Prostate gland (tissue), 2 donors: Measurements from ENCODE around the gene NDUFS2. TPM values are rescaled to one million over a fixed set of nuclear protein-coding genes. Genes with fewer than 3 reads are reported as not detected.

Source experiments
- DNase-seq: peaks from one replicate; pipeline ENCODE4 v3.0.0-alpha.2; 2019; ENCODE audit warnings: low spot score
- H3K27ac ChIP-seq, 2 donors: fragments of 200-600 bp; sonication (generic); 2 replicates each; pipeline ENCODE4 v1.5.1; 2017 to 2019
- H3K27me3 ChIP-seq: fragments of 200-600 bp; sonication (generic); replicated peaks from 2 replicates; pipeline ENCODE4 v1.5.1; 2019; ENCODE audit not compliant: insufficient read depth
- H3K36me3 ChIP-seq, 2 donors: fragments of 200-600 bp; sonication (generic); 1 replicate in 1 of 2; 2 replicates in 1 of 2; pipeline versions ENCODE4 v1.5.1 to v1.8.1; 2017 to 2019
- H3K4me1 ChIP-seq: fragments of 200-600 bp; sonication (generic); replicated peaks from 2 replicates; pipeline ENCODE4 v1.5.1; 2019
- H3K4me3 ChIP-seq, 2 donors: fragments of 200-600 bp; sonication (generic); 2 replicates each; pipeline ENCODE4 v1.5.1; 2017 to 2019
- H3K9me3 ChIP-seq: fragments of 200-600 bp; sonication (generic); 2 replicates; pipeline ENCODE4 v1.5.1; 2017
- POLR2A ChIP-seq: fragments of 450-650 bp; IDR thresholded peaks from one replicate; pipeline ENCODE4 v1.6.1; 2016; ENCODE audit warnings: antibody characterized with exemption, mild to moderate bottlenecking
- POLR2AphosphoS5 ChIP-seq: sonication (generic); formaldehyde crosslinking; IDR thresholded peaks from one replicate; pipeline ENCODE4 v1.6.1; 2017; ENCODE audit warnings: antibody characterized with exemption
- WGBS: methylation state at CpG from one replicate; pipeline ENCODE4 v1.1.5; 2018; 5-methylcytosine and 5-hydroxymethylcytosine counted together
- intact Hi-C: fragments of 100-400 bp; cut with DNase I; formaldehyde crosslinking; loops from one replicate; pipeline ENCODE4 v1.14.2; 2022
- microRNA-seq: library from miRNA; unstranded; fragments of <30 nt; microRNA quantifications from one replicate; pipeline ENCODE4, GENCODE V29; 2016
- total RNA-seq, 2 donors: library from RNA; depleted of rRNA; stranded (reverse); fragments of >200 nt; gene quantifications; one replicate each; pipeline ENCODE4 v1.1.0, GENCODE V29; 2016
- TF ChIP-seq, protein P1 (sequence below), 4 experiments: fragments of 200-600 bp in 2 of 4; fragments of 450-650 bp in 2 of 4; sonication (generic) in 2 of 4; IDR thresholded peaks; 1 replicate in 3 of 4; 2 replicates in 1 of 4; pipeline ENCODE4 v1.5.1; 2016 to 2019; ENCODE audit warnings: antibody characterized with exemption in 4 of 4, mild to moderate bottlenecking in 2 of 4, moderate library complexity in 2 of 4

Gene NDUFS2
- total RNA-seq, 2 donors from 2014 or later = 108 to 111 TPM

DNA sequence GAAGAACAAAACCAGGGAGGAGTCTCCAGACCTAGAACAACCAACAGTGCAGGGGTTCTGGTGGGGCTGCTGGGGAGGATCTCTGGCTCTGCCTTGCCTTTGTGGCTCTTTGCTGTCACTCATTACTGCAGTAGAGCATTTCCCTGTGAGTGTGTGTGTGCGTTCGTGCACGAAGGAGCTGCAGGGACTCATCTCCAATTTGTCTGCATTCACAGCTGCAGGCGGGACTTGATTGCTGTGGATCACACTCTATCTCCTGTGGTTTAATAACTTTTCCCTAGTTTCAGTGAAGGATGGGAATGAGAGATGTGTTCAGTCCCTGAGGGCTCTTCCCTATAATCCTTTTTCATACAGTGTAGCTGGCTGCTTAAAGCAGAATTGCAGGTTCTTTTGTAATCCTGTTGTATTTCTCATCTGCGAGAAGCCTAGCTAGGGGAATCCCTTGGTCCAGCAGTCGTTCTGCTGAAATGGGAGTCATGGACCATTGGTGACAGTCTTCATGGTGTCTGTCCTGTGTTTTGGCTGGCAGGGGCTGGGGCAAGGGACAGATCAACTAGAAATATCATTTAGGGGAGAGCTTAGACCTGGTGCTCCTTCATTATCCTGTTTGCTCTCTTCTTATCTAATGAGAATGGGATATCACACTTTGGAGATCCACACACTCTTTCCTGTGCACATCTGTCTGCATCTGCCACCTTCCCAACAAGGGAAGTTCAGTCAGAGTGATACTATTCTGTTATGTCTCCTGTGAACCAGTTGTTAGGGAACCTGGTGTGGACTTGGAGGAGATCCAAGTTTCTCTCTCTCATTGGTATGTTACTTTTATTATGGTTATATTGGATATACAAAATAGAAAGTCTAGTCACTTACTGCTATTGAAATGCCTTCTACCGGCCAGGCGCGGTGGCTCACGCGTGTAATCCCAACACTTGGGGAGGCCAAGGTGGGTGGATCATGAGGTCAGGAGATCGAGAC is 59.4 kb downstream of the NDUFS2 start:
- DNase-seq = no peak
- WGBS = 59% methylated on average over 12 of the region's 12 CpGs
- H3K9me3 ChIP-seq = no peaks in the 10 kb centered on the region
- H3K36me3 ChIP-seq = no peaks in the 10 kb centered on the region
- H3K27me3 ChIP-seq = no peaks in the 10 kb centered on the region
- intact Hi-C loops = no loop called here
- H3K27ac ChIP-seq = no peak overlapping the region
- no peaks in the 10 kb centered on the region for H3K4me1 ChIP-seq
- no peak overlapping the region for H3K4me3 ChIP-seq
- TF ChIP-seq, protein P1, sequence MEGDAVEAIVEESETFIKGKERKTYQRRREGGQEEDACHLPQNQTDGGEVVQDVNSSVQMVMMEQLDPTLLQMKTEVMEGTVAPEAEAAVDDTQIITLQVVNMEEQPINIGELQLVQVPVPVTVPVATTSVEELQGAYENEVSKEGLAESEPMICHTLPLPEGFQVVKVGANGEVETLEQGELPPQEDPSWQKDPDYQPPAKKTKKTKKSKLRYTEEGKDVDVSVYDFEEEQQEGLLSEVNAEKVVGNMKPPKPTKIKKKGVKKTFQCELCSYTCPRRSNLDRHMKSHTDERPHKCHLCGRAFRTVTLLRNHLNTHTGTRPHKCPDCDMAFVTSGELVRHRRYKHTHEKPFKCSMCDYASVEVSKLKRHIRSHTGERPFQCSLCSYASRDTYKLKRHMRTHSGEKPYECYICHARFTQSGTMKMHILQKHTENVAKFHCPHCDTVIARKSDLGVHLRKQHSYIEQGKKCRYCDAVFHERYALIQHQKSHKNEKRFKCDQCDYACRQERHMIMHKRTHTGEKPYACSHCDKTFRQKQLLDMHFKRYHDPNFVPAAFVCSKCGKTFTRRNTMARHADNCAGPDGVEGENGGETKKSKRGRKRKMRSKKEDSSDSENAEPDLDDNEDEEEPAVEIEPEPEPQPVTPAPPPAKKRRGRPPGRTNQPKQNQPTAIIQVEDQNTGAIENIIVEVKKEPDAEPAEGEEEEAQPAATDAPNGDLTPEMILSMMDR (IDR thresholded peaks at IDR 0.05) = no peak
- TF ChIP-seq POLR2A = no peak
- TF ChIP-seq POLR2AphosphoS5 = no peak

Small RNA genes within 50 kb of the gene (microRNA-seq; reads per million reads assigned to microRNA genes)
- gene MIR5187 = 2.9 reads per million, percentile 35 among the genes with 10 or more reads in this experiment

Other genes with a start within 250 kb of the NDUFS2 start
- 1 to 10 TPM in 1 of 2 donors, under 1 TPM in 1; 0.82 to 2.4 TPM for gene ITLN2, start 247.6 kb upstream of the NDUFS2 start, total RNA-seq
- gene F11R, start 181.2 kb upstream of the NDUFS2 start, total RNA-seq = 100 to 1,000 TPM in 1 of 2 donors, 10 to 100 TPM in 1; 43.6 to 104 TPM
- 100 to 1,000 TPM; 137 to 648 TPM for gene TSTD1, start 163.4 kb upstream of the NDUFS2 start, total RNA-seq
- 10 to 100 TPM; 46.3 to 65.8 TPM for gene USF1, start 156.4 kb upstream of the NDUFS2 start, total RNA-seq
- gene ARHGAP30, start 132.5 kb upstream of the NDUFS2 start, total RNA-seq = 1 to 10 TPM; 3.2 to 5.3 TPM
- gene NECTIN4, start 112.8 kb upstream of the NDUFS2 start, total RNA-seq = 10 to 100 TPM in 1 of 2 donors, 1 to 10 TPM in 1; 9.6 to 18.6 TPM
- 10 to 100 TPM; 24.8 to 33.3 TPM for gene KLHDC9, start 104.0 kb upstream of the NDUFS2 start, total RNA-seq
- 10 to 100 TPM; 33.6 to 36.0 TPM for gene PFDN2, start 84.3 kb upstream of the NDUFS2 start, total RNA-seq
- gene NIT1, start 84.3 kb upstream of the NDUFS2 start, total RNA-seq = 10 to 100 TPM; 31.1 to 51.7 TPM
- gene DEDD, start 69.7 kb upstream of the NDUFS2 start, total RNA-seq = 10 to 100 TPM; 30.1 to 41.5 TPM
- 10 to 100 TPM; 71.3 to 72.8 TPM for gene UFC1, start 48.4 kb upstream of the NDUFS2 start, total RNA-seq
- 10 to 100 TPM; 28.1 to 32.1 TPM for gene USP21, start 42.9 kb upstream of the NDUFS2 start, total RNA-seq
- gene PPOX, start 35.9 kb upstream of the NDUFS2 start, total RNA-seq = 10 to 100 TPM; 13.8 to 42.6 TPM
- gene B4GALT3, start 24.9 kb upstream of the NDUFS2 start, total RNA-seq = 10 to 100 TPM; 38.2 to 68.7 TPM
- 1 to 10 TPM in 1 of 2 donors, under 1 TPM in 1; 0.55 to 3.4 TPM for gene ADAMTS4, start 3.3 kb upstream of the NDUFS2 start, total RNA-seq
- 10 to 100 TPM in 1 of 2 donors, 1 to 10 TPM in 1; 3.6 to 22.4 TPM for gene FCER1G, start 12.9 kb downstream of the NDUFS2 start, total RNA-seq
- gene APOA2, start 21.3 kb downstream of the NDUFS2 start, total RNA-seq = not detected
- gene TOMM40L, start 23.7 kb downstream of the NDUFS2 start, total RNA-seq = 10 to 100 TPM in 1 of 2 donors, 1 to 10 TPM in 1; 7.5 to 15.6 TPM
- gene NR1I3, start 35.8 kb downstream of the NDUFS2 start, total RNA-seq = not detected
- 10 to 100 TPM in 1 of 2 donors, 1 to 10 TPM in 1; 7.6 to 10.1 TPM for gene PCP4L1, start 56.4 kb downstream of the NDUFS2 start, total RNA-seq
- gene MPZ, start 107.6 kb downstream of the NDUFS2 start, total RNA-seq = 1 to 10 TPM; 2.2 to 7.3 TPM
- gene SDHC, start 112.0 kb downstream of the NDUFS2 start, total RNA-seq = 100 to 1,000 TPM in 1 of 2 donors, 10 to 100 TPM in 1; 59.0 to 107 TPM
- gene CFAP126, start 165.5 kb downstream of the NDUFS2 start, total RNA-seq = not detected